Measurements from ENCODE around the gene ZDHHC11B.

Gene ZDHHC11B

GRCh38 chr5:672329-673160 lies 112.0 kb downstream of the ZDHHC11B start:
- peak; percentile 91 for DNase-seq (ENCODE audit: low read depth)

- peak; percentile 45 for DNase-seq (ENCODE audit: low read depth)
Observed at GRCh38 chr5:671459-672328, 112.8 kb downstream of the ZDHHC11B start.

- DNase-seq (ENCODE audit: low read depth) = no peak
Observed at GRCh38 chr5:670396-671270, 113.9 kb downstream of the ZDHHC11B start.

GRCh38 chr5:669842-670395 lies 114.6 kb downstream of the ZDHHC11B start:
- DNase-seq (ENCODE audit: low read depth) = no peak

- DNase-seq (ENCODE audit: low read depth) = no peak
Observed at GRCh38 chr5:669111-669841, 115.3 kb downstream of the ZDHHC11B start.

GRCh38 chr5:668283-668995 lies 116.1 kb downstream of the ZDHHC11B start:
- DNase-seq (ENCODE audit: low read depth) = no peak

GRCh38 chr5:666816-667498 lies 117.6 kb downstream of the ZDHHC11B start:
- DNase-seq (ENCODE audit: low read depth) = no peak

GRCh38 chr5:665956-666711 lies 118.4 kb downstream of the ZDHHC11B start:
- DNase-seq (ENCODE audit: low read depth) = no peak

- DNase-seq (ENCODE audit: low read depth) = no peak
Observed at GRCh38 chr5:665541-665955, 119.0 kb downstream of the ZDHHC11B start.

- no peak for DNase-seq (ENCODE audit: low read depth)
Observed at GRCh38 chr5:664994-665360, 119.6 kb downstream of the ZDHHC11B start.

- DNase-seq (ENCODE audit: low read depth) = no peak
Observed at GRCh38 chr5:664343-664993, 120.1 kb downstream of the ZDHHC11B start.

GRCh38 chr5:663436-664342 lies 120.8 kb downstream of the ZDHHC11B start:
- no peak for DNase-seq (ENCODE audit: low read depth)

- DNase-seq (ENCODE audit: low read depth) = no peak
Observed at GRCh38 chr5:662751-663435, 121.6 kb downstream of the ZDHHC11B start.

GRCh38 chr5:661891-662750 lies 122.4 kb downstream of the ZDHHC11B start:
- DNase-seq (ENCODE audit: low read depth) = no peak

GRCh38 chr5:660491-661030 lies 124.0 kb downstream of the ZDHHC11B start:
- DNase-seq (ENCODE audit: low read depth) = no peak
